SIG-M5 treated with dmso at 0.1 percent for 504 hours (cell line): Measurements from ENCODE around the gene RAB41.
"Not testable (repeated sequence)": the region's sequence is repeated elsewhere in the genome, so short reads cannot be mapped to it uniquely, and the experiment has no call there.

Experiments used
- DNase-seq: peaks from one replicate; lab custom pipeline; 2025; ENCODE audit not compliant: unreplicated experiment; lab: John Stamatoyannopoulos, UW

Gene RAB41

GRCh38 chrX:70281951-70282350 lies at the start of gene RAB41:
Gene RAB41, plus strand, starts transcription at chrX:70282172. Its CDS starts 46 bp downstream, at chrX:70282218.
- no peak for DNase-seq

GRCh38 chrX:70234355-70234754 lies 47.6 kb upstream of the RAB41 start, which contains the start of gene AWAT1:
Gene AWAT1, plus strand, starts transcription at chrX:70234655. Its CDS starts 41 bp downstream, at chrX:70234696.
- no peak for DNase-seq

DNA sequence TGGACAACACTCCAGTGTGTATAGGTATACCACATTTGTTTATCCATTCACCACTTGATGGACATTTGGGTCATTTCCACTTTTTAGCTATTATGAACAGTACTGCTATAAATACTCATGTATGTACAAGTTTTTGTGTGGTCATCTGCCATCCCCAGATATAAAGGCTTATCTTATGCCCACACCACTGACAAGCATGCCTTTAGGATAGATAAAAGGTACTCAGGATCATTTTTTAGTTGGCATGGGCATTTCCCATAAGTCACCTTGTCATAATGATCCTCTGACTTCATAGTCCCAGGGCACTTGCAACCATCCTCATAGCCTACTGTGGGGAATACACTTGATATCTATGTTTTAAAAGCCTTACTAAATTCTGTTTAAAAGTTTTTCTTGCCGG lies 41.2 kb upstream of the RAB41 start:
- DNase-seq, result no peak

DNA sequence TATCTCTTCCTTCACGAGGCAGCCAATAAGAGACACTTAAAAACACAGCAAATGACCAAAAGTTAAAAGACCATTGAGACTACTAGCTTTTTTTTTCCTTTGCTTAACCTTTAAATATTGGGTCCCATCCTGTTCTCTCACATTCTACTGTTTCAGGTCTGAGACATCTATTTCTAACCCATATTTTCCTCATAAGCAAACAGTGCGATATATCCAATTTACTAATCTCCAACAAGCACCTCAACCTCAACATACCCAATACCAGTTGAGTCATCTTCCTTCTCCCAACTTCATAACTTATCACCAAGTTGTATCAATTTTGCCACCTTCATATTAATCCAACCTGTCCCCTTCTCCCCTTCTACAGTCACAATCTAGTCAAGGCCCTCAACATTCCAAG lies 40.5 kb upstream of the RAB41 start:
- DNase-seq, result no peak

GRCh38 chrX:70243601-70244000 lies 38.4 kb upstream of the RAB41 start:
- DNase-seq, result not testable (repeated sequence)

GRCh38 chrX:70244881-70245280 lies 37.1 kb upstream of the RAB41 start:
- DNase-seq, result no peak

DNA sequence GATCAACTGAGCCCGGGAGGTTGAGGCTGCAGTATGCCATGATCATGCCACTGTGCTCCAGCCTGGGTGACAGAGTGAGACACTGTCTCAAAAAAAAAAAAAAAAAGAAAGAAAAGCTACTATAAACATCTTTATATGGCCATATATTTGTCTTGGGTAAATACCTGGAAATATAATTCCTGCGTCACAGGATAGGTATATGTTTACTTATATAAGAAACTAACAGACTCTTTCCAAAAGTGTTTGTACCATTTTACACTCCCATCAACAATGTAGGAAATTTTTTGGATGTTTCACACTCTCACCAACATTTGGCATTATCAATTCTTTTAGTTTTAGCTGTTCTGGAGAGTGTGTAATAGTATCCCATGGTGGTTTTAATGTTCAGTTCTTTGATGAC lies 34.7 kb upstream of the RAB41 start:
- DNase-seq, result no peak

DNA sequence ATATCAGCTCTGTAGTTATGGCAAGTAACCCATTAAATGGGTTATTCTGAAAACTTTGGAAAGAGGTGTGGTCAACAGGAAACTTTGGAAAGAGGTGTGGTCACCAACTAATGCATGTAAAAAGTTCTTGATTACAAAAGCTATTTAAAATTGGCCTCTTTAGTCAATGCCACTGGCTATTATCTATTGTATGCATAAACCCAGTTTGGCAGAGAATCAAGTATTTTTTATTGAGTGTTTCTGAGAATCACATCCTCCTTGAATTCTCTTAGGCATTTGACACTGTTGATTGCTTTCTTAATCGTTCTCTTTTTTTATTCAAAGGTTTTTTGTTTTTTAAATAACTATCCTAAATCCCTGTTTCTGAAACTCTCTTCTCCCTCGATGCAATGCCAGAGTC lies 29.5 kb upstream of the RAB41 start:
- DNase-seq, result no peak

- DNase-seq, result no peak
These were observed 28.5 kb upstream of the RAB41 start for GRCh38 chrX:70253377-70254062.

- DNase-seq, result no peak
These were observed 27.9 kb upstream of the RAB41 start for GRCh38 chrX:70254063-70254400.

DNA sequence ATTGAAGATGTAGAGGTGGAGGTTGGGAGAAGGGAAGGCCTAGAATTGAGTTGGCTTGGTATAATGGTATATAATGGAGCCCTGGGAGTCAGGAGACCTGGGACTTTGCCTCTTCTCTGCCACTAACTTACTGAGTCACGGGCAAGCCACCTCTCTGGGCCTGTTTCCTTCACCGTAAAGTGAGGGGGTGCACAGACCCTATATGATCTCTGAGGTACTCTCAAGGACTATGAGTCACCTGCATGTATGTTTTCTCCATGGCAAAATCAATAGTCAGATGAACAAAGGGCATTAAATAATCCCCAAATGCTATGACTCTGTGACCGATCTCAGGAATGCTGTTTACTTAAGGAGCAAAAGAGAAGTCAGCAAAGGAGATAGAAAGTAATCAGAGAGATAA lies 27.1 kb upstream of the RAB41 start:
- DNase-seq, result no peak

DNA sequence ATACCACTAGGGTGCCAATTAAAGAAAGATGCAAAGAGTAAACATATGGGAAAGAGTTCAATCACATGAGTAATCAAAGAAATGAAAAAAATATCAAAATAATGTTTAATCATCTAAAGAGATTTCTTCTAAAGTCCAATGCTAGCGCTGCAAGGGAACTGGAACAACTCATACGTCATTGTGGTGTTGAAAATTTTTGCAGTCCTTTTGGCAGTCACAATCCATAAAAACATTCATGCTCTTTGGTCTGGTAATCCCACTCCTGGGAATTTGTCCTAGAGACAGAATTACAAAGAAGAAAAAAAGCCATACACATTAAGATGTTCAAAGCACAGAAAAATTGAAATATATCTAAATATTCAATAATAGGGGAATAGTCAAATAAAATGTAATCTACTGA lies 26.5 kb upstream of the RAB41 start:
- DNase-seq, result no peak

GRCh38 chrX:70257423-70258288 lies 24.3 kb upstream of the RAB41 start:
- DNase-seq, result no peak

DNA sequence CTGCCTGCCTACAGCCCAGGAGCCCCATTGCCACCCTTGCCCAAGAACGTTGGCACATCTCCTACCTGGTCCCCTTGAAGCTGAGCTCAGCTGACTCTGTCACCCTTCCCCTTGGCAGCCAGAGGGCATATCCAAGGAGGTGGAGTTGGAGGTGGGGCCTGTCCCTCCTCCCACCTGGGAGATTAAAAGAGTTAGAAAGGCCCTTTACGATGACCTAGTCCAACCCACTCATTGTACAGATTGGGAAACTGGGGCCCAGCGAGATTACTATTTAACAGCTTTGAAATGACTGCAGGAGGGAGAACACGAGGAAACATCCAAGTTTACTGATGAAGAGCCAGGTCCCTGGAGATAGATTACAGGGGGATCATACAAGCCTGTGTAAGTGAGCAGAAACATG lies 21.9 kb upstream of the RAB41 start, which contains the start of gene P2RY4:
Gene P2RY4, minus strand, starts transcription at position 101 of the 400 bp plus-strand sequence. CDS start 580 bp downstream, outside the sequence.
- no peak for DNase-seq

DNA sequence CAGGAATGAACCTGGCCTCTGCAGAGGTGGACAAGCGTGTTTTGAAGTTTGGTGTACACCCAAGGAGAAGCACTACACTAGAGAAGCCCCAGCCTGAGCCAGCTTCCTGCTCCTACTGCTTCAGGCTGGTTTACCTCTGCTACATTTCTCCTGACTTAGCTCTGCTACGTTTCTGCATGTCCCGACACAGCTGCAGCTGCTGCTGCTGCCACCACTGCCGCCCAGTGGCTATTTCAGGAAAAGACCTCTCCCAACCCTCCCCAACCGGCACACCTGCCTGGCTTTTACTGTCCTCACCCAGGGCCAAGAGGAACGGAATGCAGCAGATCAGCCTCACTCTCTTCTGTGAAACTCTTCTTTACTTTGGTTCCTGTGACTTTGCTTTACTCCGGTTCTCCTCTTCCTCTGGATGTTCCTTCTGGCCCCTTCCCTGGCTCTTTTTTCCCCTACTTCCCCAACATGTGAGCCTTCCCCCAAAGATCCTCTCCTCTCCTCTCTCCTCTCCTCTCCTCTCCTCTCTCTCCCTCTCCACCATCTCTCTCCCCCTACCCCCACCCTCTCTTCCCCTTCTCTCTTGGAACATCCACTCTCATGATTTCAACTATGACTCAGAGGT lies 18.9 kb upstream of the RAB41 start:
- DNase-seq, result peak; percentile 3

GRCh38 chrX:70264784-70265183 lies 17.2 kb upstream of the RAB41 start:
- no peak for DNase-seq

DNA sequence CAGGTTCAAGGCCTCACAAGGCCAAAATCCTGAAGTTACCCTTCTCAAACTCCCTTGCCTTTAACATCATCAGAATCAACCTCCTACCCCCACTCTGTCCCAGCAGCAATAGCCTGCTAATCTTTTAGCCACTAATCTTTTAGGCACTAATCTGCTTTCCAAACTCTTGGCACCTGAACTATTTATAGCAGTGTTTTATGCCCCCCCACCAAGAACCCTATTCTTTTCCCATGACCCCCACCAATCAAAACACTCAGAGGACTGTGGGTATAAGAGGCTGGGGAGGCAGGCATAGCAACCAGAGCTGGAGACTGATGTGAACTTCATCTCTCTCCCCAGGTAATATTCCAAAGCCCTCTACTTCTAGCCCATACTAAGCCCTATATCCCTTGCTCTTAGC lies 13.9 kb upstream of the RAB41 start, which contains the start of gene ARR3:
Gene ARR3, plus strand, starts transcription at position 301 of the 400 bp plus-strand sequence. CDS start 1,052 bp downstream, outside the sequence.
- DNase-seq, result no peak

DNA sequence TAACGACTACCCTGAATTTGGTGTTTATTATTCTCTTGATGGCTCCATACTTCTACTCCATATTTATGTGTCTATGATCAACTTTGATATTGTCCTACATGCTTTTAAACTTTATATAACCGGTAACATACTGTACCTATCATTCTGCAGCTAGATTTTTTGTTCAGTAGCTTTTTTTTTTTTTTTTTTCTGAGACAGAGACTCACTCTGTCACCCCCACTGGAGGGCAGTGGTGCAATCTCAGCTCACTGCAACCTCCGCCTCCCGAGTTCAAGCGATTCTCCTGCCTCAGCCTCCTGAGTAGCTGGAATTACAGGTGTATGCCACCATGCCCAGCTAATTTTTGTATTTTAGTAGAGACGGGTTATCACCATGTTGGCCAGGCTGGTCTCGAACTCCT lies 7.9 kb upstream of the RAB41 start:
- not testable (repeated sequence) for DNase-seq

- no peak for DNase-seq
These were observed 2.9 kb upstream of the RAB41 start for GRCh38 chrX:70279081-70279480.

DNA sequence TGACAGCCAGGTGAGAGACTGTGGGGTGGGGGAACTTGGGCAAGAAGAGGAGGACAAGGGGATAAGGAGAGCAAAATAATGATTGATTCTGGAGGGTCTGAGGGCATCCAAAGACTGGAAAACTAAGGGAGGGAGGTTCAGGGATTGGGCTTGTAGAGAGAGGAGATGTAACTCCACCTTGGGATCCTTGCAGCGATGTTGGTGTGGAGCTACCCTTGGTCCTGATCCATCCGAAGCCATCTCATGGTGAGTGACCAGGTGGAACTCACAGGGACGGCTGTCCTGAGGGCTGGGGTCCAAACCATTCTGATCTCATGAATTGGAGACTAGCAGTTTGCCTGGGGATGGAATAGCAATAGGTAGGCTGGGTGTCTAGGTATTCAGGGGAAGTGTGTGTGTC lies 1.4 kb upstream of the RAB41 start:
- DNase-seq, result no peak

GRCh38 chrX:70289168-70289792 lies 7.3 kb downstream of the RAB41 start:
- no peak for DNase-seq
